Glutamatergic neuron (in vitro differentiated cells): ENCODE results near the gene RNU6-8. TPM values are rescaled to one million over a fixed set of nuclear protein-coding genes. Genes with fewer than 3 reads are reported as not detected.

Experiments used
- DNase-seq: peaks from one replicate; pipeline ENCODE4 v3.0.0; 2022
- H3K27ac Mint-ChIP-seq: one replicate; pipeline ENCODE4 v1.8.0; 2020; ENCODE audit warnings: mild to moderate bottlenecking, mixed read lengths, inconsistent platforms; ENCODE audit not compliant: unreplicated experiment
- H3K27me3 Mint-ChIP-seq: one replicate; pipeline ENCODE4 v1.8.0; 2020; ENCODE audit warnings: mild to moderate bottlenecking, moderate library complexity, mixed read lengths, inconsistent platforms; ENCODE audit not compliant: unreplicated experiment
- H3K36me3 Mint-ChIP-seq: one replicate; pipeline ENCODE4 v1.8.0; 2020; ENCODE audit warnings: mild to moderate bottlenecking, mixed read lengths, inconsistent platforms; ENCODE audit not compliant: unreplicated experiment
- H3K4me1 Mint-ChIP-seq: one replicate; pipeline ENCODE4 v1.8.0; 2020; ENCODE audit warnings: mild to moderate bottlenecking, low read depth, mixed read lengths, inconsistent platforms; ENCODE audit not compliant: unreplicated experiment
- H3K4me3 Mint-ChIP-seq: one replicate; pipeline ENCODE4 v1.8.0; 2020; ENCODE audit warnings: mild to moderate bottlenecking, mixed read lengths, inconsistent platforms; ENCODE audit not compliant: unreplicated experiment
- H3K9me3 Mint-ChIP-seq: one replicate; pipeline ENCODE4 v1.8.0; 2020; ENCODE audit warnings: mild to moderate bottlenecking, moderate library complexity, mixed read lengths, inconsistent platforms; ENCODE audit not compliant: unreplicated experiment
- CTCF ChIP-seq: fragments of 200-600 bp; sonication (generic); IDR thresholded peaks from one replicate; pipeline ENCODE4 v1.5.0; 2021; ENCODE audit not compliant: partially characterized antibody, unreplicated experiment
- total RNA-seq: library from RNA; stranded (reverse); fragmentation: NEBNext Ultra II Directional; extraction: Animal tissue kit (Norgen Biotek cat#: 25700); gene quantifications from one replicate; pipeline ENCODE4 v1.2.1, GENCODE V29; 2021; ENCODE audit not compliant: unreplicated experiment

RNU6-8 gene
- total RNA-seq, 1 donor from 2014 or later, result not detected

GRCh38 chr14:32206552-32206951 lies 3.5 kb upstream of the RNU6-8 start:
- H3K27me3 Mint-ChIP-seq, result peaks cover 11% of the 10 kb centered on the region
- peaks cover 2% of the 10 kb centered on the region for H3K4me1 Mint-ChIP-seq
- peaks cover 20% of the 10 kb centered on the region for H3K9me3 Mint-ChIP-seq
- no peak overlapping the region for H3K27ac Mint-ChIP-seq
- no peaks in the 10 kb centered on the region for H3K36me3 Mint-ChIP-seq
- H3K4me3 Mint-ChIP-seq, result no peak overlapping the region
- TF ChIP-seq CTCF, result no peak
- DNase-seq, result no peak

GRCh38 chr14:32205984-32206383 lies 2.9 kb upstream of the RNU6-8 start:
- Mint-ChIP-seq H3K9me3 (peaks cover 20% of the 10 kb centered on the region), H3K27me3 (peaks cover 11% of the 10 kb centered on the region), H3K4me1 (peaks cover 2% of the 10 kb centered on the region), H3K36me3 (no peaks in the 10 kb centered on the region), H3K27ac (no peak overlapping the region), H3K4me3 (no peak overlapping the region)
- no peak for TF ChIP-seq CTCF
- DNase-seq, result no peak

- TF ChIP-seq CTCF, result no peak
- H3K36me3 Mint-ChIP-seq, result no peaks in the 10 kb centered on the region
- H3K4me3 Mint-ChIP-seq, result no peak overlapping the region
- peaks cover 4% of the 10 kb centered on the region for H3K4me1 Mint-ChIP-seq
- no peak for DNase-seq
- H3K27ac Mint-ChIP-seq, result no peak overlapping the region
- H3K27me3 Mint-ChIP-seq, result peaks cover 11% of the 10 kb centered on the region
- peaks cover 20% of the 10 kb centered on the region for H3K9me3 Mint-ChIP-seq
Measured at GRCh38 chr14:32205554-32205953, 2.5 kb upstream of the RNU6-8 start.

GRCh38 chr14:32203928-32204357 lies 874 bp upstream of the RNU6-8 start:
- no peaks in the 10 kb centered on the region for H3K36me3 Mint-ChIP-seq
- peak overlapping the region; percentile 81 for H3K27ac Mint-ChIP-seq
- H3K27me3 Mint-ChIP-seq, result peaks cover 11% of the 10 kb centered on the region
- TF ChIP-seq CTCF, result no peak
- H3K4me1 Mint-ChIP-seq, result peaks cover 4% of the 10 kb centered on the region
- H3K9me3 Mint-ChIP-seq, result peaks cover 20% of the 10 kb centered on the region
- peak overlapping the region; percentile 92 for H3K4me3 Mint-ChIP-seq
- no peak for DNase-seq

GRCh38 chr14:32202491-32202997 lies 525 bp downstream of the RNU6-8 start:
- Mint-ChIP-seq H3K9me3 (peaks cover 20% of the 10 kb centered on the region), H3K27me3 (peaks cover 11% of the 10 kb centered on the region), H3K36me3 (no peaks in the 10 kb centered on the region), H3K27ac (peak overlapping the region; percentile 99), H3K4me1 (peaks cover 4% of the 10 kb centered on the region), H3K4me3 (peak overlapping the region; percentile 98)
- DNase-seq, result no peak
- TF ChIP-seq CTCF, result no peak
